K562 (cell line): ENCODE results near the gene NT5C1B. TPM values are rescaled to one million over a fixed set of nuclear protein-coding genes. Genes with fewer than 3 reads are reported as not detected.

Source experiments
- ATAC-seq: fragments of 200-7000 bp; cut with Tn5 transposase; 3 replicates; pipeline ENCODE4 v1.9.1; 2020; ENCODE audit warnings: moderate library complexity
- BruUV-seq: library from RNA; stranded (reverse); fragments of 400-500 nt; replicated peaks from 2 replicates; lab custom pipeline; 2021; lab: Mats Ljungman, UMichigan
- CTCF ChIA-PET: fragments of 300-600 bp; formaldehyde crosslinking; extraction: SDS; loops from one replicate; lab custom pipeline; 2021; ENCODE audit warnings: low intra/inter-chr PET ratio; lab: Yijun Ruan, JAX
- POLR2A ChIA-PET: fragments of 300-600, 350-650 bp; sonication (Branson Sonifier 250); formaldehyde crosslinking; extraction: SDS; loops from one replicate; lab custom pipeline; 2021; ENCODE audit warnings: antibody characterized with exemption, inconsistent platforms; lab: Yijun Ruan, JAX
- DNase-seq, 4 experiments: peaks; one replicate each; pipeline versions ENCODE4 v3.0.0 to v3.0.0-alpha.2; 2011 to 2018; ENCODE audit warnings: low spot score in 3 of 4, mixed read lengths in 3 of 4; ENCODE audit errors: extremely low read depth in 1 of 4
- FAIRE-seq: peaks from 2 replicates; lab custom pipeline; 2011; peaks lifted over from hg19 to GRCh38; lab: Jason Lieb, UNC
- H2AFZ ChIP-seq: 2 replicates; pipeline ENCODE4 v1.6.0; 2011; ENCODE audit warnings: low read depth, low read length, control low read depth, inconsistent platforms
- H3K27ac ChIP-seq: fragments of 200-600 bp; 3 replicates; pipeline ENCODE4 v1.8.0; 2011; ENCODE audit warnings: low read depth, mild to moderate bottlenecking, control low read depth, inconsistent platforms, low read length, moderate library complexity, mixed read lengths; ENCODE audit errors: extremely low read depth
- H3K27me3 ChIP-seq, 2 experiments: fragments of 300-600 bp in 1 of 2; 2 replicates in 1 of 2; 3 replicates in 1 of 2; pipeline versions ENCODE4 v1.6.0 to v1.8.0; 2011; ENCODE audit warnings: inconsistent platforms in 2 of 2, low read length in 2 of 2, mild to moderate bottlenecking in 1 of 2, mixed read lengths in 1 of 2, moderate library complexity in 1 of 2; ENCODE audit not compliant: control insufficient read depth in 2 of 2, insufficient read depth in 2 of 2
- H3K36me3 ChIP-seq: fragments of 300-600 bp; 3 replicates; pipeline ENCODE4 v1.8.0; 2011; ENCODE audit warnings: mild to moderate bottlenecking, low read length, inconsistent platforms; ENCODE audit not compliant: control insufficient read depth, insufficient read depth
- H3K4me1 ChIP-seq, 2 experiments: fragments of 200-600 bp in 1 of 2; replicated peaks in 1 of 2; 2 replicates in 1 of 2; 3 replicates in 1 of 2; pipeline versions ENCODE4 v1.5.1 to v1.8.0; 2011; ENCODE audit warnings: inconsistent platforms in 2 of 2, low read length in 2 of 2, mild to moderate bottlenecking in 1 of 2, mixed read lengths in 1 of 2, moderate library complexity in 1 of 2; ENCODE audit not compliant: control insufficient read depth in 2 of 2, insufficient read depth in 2 of 2
- H3K4me2 ChIP-seq: 2 replicates; pipeline ENCODE4 v1.6.1; 2011; ENCODE audit warnings: low read length, control low read depth, inconsistent platforms, mixed read lengths; ENCODE audit not compliant: insufficient read depth
- H3K4me3 ChIP-seq: fragments of 200-600 bp; sonication (generic), shearing (Covaris generic); 2 replicates; pipeline ENCODE4 v1.5.1; 2016; ENCODE audit warnings: control low read depth, inconsistent platforms
- H3K79me2 ChIP-seq: fragments of 200-600 bp; 3 replicates; pipeline ENCODE4 v1.8.0; 2011; ENCODE audit warnings: low read length, inconsistent platforms; ENCODE audit not compliant: control insufficient read depth, insufficient read depth
- H3K9ac ChIP-seq, 2 experiments: 2 replicates each; pipeline versions ENCODE4 v1.6.0 to v1.6.1; 2011; ENCODE audit warnings: low read depth in 2 of 2, low read length in 2 of 2, control low read depth in 1 of 2, inconsistent platforms in 1 of 2, mild to moderate bottlenecking in 1 of 2, mixed read lengths in 1 of 2; ENCODE audit not compliant: insufficient read depth in 1 of 2
- H3K9me1 ChIP-seq: one replicate; pipeline ENCODE4 v1.6.0; 2011; ENCODE audit warnings: inconsistent platforms, mild to moderate bottlenecking, low read length, moderate library complexity; ENCODE audit not compliant: control insufficient read depth, insufficient read depth
- H3K9me3 ChIP-seq: replicated peaks from 2 replicates; pipeline ENCODE4 v1.5.1; 2011; ENCODE audit warnings: low read depth, low read length, inconsistent platforms; ENCODE audit not compliant: control insufficient read depth, insufficient read depth
- H4K20me1 ChIP-seq: replicated peaks from 2 replicates; pipeline ENCODE4 v1.6.1; 2011; ENCODE audit warnings: low read length, inconsistent platforms, mixed read lengths; ENCODE audit not compliant: control insufficient read depth, insufficient read depth
- ZC3H8 ChIP-seq: fragments of 450-650 bp; IDR thresholded peaks from 2 replicates; pipeline ENCODE4 v1.6.1; 2017
- ZKSCAN8 ChIP-seq: fragments of 200-800 bp; sonication (Bioruptor generic); IDR thresholded peaks from 2 replicates; pipeline ENCODE4 v1.6.1; 2016; ENCODE audit warnings: missing genetic modification characterization, missing compliant biosample characterization
- WGBS: fragments of 100-300 bp; shearing (Covaris generic); methylation state at CpG from one replicate; pipeline ENCODE4 v1.1.6; 2016; ENCODE audit warnings: low coverage, mixed read lengths; ENCODE audit not compliant: insufficient coverage; ENCODE audit errors: missing lambda C conversion rate; 5-methylcytosine and 5-hydroxymethylcytosine counted together
- in situ Hi-C: fragments of 300-500 bp; cut with MboI; formaldehyde crosslinking; loops from 4 replicates; pipeline ENCODE4 v1.15.0; 2018; ENCODE audit warnings: inconsistent platforms, mixed read lengths
- intact Hi-C: fragments of 100-400 bp; cut with micrococcal nuclease; formaldehyde crosslinking; loops from 2 replicates; pipeline ENCODE4 v1.14.2; 2022
- polyA plus RNA-seq, 8 experiments: library from polyadenylated mRNA; depleted of rRNA in 4 of 8; stranded (reverse) in 5 of 8; unstranded in 3 of 8; fragments of >200 nt; fragmentation: Nextera tagmentation in 2 of 8; fragmentation: Illumina TruSeq in 1 of 8; extraction: Ambion mirVana in 2 of 8; extraction: Trizol in 1 of 8; gene quantifications; 2 replicates each; pipeline versions ENCODE4 v1.2.1 to v1.2.3, GENCODE V29; 2011 to 2014; ENCODE audit warnings: inconsistent platforms in 1 of 8, missing spikeins in 1 of 8
- total RNA-seq, 7 experiments: library from RNA; depleted of rRNA in 6 of 7; stranded (reverse); fragments of >200 nt in 6 of 7; fragmentation: Illumina TruSeq in 2 of 7; extraction: Trizol in 2 of 7; gene quantifications; 2 replicates each; pipeline versions ENCODE4 v1.2.1 to v1.2.3, GENCODE V29; 2011 to 2021; ENCODE audit warnings: low replicate concordance in 1 of 7
- TF ChIP-seq, protein P1 (sequence below): fragments of 450-650 bp; IDR thresholded peaks from 2 replicates; pipeline ENCODE4 v1.6.1; 2017; ENCODE audit warnings: antibody characterized with exemption, mild to moderate bottlenecking

Gene NT5C1B
- total and polyA plus RNA-seq, 9 of the 15 experiments (the other 6 are each of a cell fraction or from before 2014, with no cell fraction given), result 0.07 TPM; not detected in 8

DNA sequence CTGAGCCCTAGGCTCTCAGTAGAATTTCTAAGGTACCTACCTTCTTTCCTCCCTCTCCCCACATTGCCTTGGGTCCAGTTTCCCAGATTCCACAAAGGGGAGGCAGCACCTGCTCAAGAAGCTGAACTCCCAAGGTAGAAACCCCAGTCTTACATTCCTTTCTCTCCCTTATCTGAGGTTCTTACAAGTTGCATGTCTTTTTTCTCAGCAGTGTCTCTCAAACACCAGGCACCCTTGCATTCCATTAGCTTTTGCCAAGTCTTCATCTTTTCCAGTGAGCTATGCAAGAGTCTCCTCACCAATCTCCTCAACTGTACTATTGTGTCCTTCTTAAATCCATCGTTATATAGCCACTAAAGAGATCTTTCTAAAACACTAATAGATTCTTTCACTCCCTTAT, 4.1 kb upstream of the NT5C1B start:
- in situ Hi-C loops (no loop called here), intact Hi-C loops (no loop called here)
- CTCF ChIA-PET, result no interaction called here

More for the DNA sequence above, 4.1 kb upstream of the NT5C1B start:
- TF ChIP-seq, protein P1, sequence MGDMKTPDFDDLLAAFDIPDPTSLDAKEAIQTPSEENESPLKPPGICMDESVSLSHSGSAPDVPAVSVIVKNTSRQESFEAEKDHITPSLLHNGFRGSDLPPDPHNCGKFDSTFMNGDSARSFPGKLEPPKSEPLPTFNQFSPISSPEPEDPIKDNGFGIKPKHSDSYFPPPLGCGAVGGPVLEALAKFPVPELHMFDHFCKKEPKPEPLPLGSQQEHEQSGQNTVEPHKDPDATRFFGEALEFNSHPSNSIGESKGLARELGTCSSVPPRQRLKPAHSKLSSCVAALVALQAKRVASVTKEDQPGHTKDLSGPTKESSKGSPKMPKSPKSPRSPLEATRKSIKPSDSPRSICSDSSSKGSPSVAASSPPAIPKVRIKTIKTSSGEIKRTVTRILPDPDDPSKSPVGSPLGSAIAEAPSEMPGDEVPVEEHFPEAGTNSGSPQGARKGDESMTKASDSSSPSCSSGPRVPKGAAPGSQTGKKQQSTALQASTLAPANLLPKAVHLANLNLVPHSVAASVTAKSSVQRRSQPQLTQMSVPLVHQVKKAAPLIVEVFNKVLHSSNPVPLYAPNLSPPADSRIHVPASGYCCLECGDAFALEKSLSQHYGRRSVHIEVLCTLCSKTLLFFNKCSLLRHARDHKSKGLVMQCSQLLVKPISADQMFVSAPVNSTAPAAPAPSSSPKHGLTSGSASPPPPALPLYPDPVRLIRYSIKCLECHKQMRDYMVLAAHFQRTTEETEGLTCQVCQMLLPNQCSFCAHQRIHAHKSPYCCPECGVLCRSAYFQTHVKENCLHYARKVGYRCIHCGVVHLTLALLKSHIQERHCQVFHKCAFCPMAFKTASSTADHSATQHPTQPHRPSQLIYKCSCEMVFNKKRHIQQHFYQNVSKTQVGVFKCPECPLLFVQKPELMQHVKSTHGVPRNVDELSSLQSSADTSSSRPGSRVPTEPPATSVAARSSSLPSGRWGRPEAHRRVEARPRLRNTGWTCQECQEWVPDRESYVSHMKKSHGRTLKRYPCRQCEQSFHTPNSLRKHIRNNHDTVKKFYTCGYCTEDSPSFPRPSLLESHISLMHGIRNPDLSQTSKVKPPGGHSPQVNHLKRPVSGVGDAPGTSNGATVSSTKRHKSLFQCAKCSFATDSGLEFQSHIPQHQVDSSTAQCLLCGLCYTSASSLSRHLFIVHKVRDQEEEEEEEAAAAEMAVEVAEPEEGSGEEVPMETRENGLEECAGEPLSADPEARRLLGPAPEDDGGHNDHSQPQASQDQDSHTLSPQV, result no peak
- no peak for TF ChIP-seq ZC3H8
- no peak for TF ChIP-seq ZKSCAN8
- no TSS peak for BruUV-seq
- Histone ChIP-seq H4K20me1 (no peaks in the 10 kb centered on the region), H3K9me3 (no peaks in the 10 kb centered on the region), H3K4me1 (no peaks in the 10 kb centered on the region), H3K27ac (no peak overlapping the region), H3K4me2 (no peak overlapping the region), H3K9ac (no peak overlapping the region), H3K27me3 (no peaks in the 10 kb centered on the region), H3K36me3 (no peaks in the 10 kb centered on the region), H3K4me3 (no peak overlapping the region), H3K79me2 (no peaks in the 10 kb centered on the region), H3K9me1 (no peaks in the 10 kb centered on the region), H2AFZ (no peak overlapping the region)
- POLR2A ChIA-PET, result no interaction called here
- DNase-seq (no peak), FAIRE-seq (no peak), ATAC-seq (no peak)
- WGBS, result 0% methylated on average over 1 of the region's 1 CpG
